Neural progenitor cell (in vitro differentiated cells): ENCODE results near the gene RGS7. TPM values are rescaled to one million over a fixed set of nuclear protein-coding genes. Genes with fewer than 3 reads are reported as not detected.

ENCODE experiments used
- DNase-seq: peaks from one replicate; pipeline ENCODE4 v3.0.0-alpha.2; 2016; ENCODE audit warnings: low spot score
- H2AFZ ChIP-seq: fragments of 200-600 bp; sonication (generic); replicated peaks from 2 replicates; pipeline ENCODE4 v1.6.1; 2016; ENCODE audit warnings: antibody characterized with exemption
- H3F3A ChIP-seq: fragments of 200-600 bp; sonication (generic); 2 replicates; pipeline ENCODE4 v1.6.1; 2016; ENCODE audit warnings: antibody characterized with exemption, low read depth
- H3K27ac ChIP-seq: fragments of 200-600 bp; sonication (generic); 2 replicates; pipeline ENCODE4 v1.5.1; 2016; ENCODE audit warnings: mild to moderate bottlenecking
- H3K27me3 ChIP-seq: fragments of 200-600 bp; sonication (generic); 2 replicates; pipeline ENCODE4 v1.6.1; 2016; ENCODE audit warnings: mild to moderate bottlenecking, moderate library complexity
- H3K36me3 ChIP-seq: fragments of 200-600 bp; sonication (generic); 2 replicates; pipeline ENCODE4 v1.5.1; 2016
- H3K4me1 ChIP-seq: fragments of 200-600 bp; sonication (generic); 2 replicates; pipeline ENCODE4 v1.6.1; 2016; ENCODE audit warnings: mixed run types
- H3K4me2 ChIP-seq: fragments of 200-600 bp; sonication (generic); 2 replicates; pipeline ENCODE4 v1.6.1; 2016
- H3K4me3 ChIP-seq: fragments of 200-600 bp; sonication (generic); 2 replicates; pipeline ENCODE4 v1.5.1; 2016
- H3K79me2 ChIP-seq: fragments of 200-600 bp; sonication (generic); 2 replicates; pipeline ENCODE4 v1.6.1; 2016; ENCODE audit warnings: low read depth
- H3K9ac ChIP-seq: fragments of 200-600 bp; sonication (generic); 2 replicates; pipeline ENCODE4 v1.6.1; 2016
- H3K9me3 ChIP-seq: fragments of 200-600 bp; sonication (generic); 2 replicates; pipeline ENCODE4 v1.5.1; 2016; ENCODE audit warnings: low read depth
- H4K20me1 ChIP-seq: fragments of 200-600 bp; sonication (generic); 2 replicates; pipeline ENCODE4 v1.6.1; 2016; ENCODE audit warnings: low read depth
- H3K27ac Mint-ChIP-seq: 3 replicates; pipeline ENCODE4 v1.8.0; 2021; ENCODE audit warnings: mixed read lengths
- H3K27me3 Mint-ChIP-seq: 2 replicates; pipeline ENCODE4 v1.8.0; 2022; ENCODE audit warnings: low read depth, mild to moderate bottlenecking, inconsistent platforms, moderate library complexity, mixed read lengths; ENCODE audit not compliant: insufficient read depth
- H3K36me3 Mint-ChIP-seq: 3 replicates; pipeline ENCODE4 v1.8.0; 2021; ENCODE audit warnings: mixed read lengths
- H3K4me1 Mint-ChIP-seq: 3 replicates; pipeline ENCODE4 v1.8.0; 2021; ENCODE audit warnings: mixed read lengths
- H3K4me3 Mint-ChIP-seq: 3 replicates; pipeline ENCODE4 v1.8.0; 2021; ENCODE audit warnings: mild to moderate bottlenecking, moderate library complexity, mixed read lengths
- H3K9me3 Mint-ChIP-seq: 3 replicates; pipeline ENCODE4 v1.8.0; 2020; ENCODE audit warnings: mixed read lengths
- CTCF ChIP-seq: fragments of 200-600 bp; sonication (generic); IDR thresholded peaks from 2 replicates; pipeline ENCODE4 v1.5.1; 2017; ENCODE audit warnings: antibody characterized with exemption, mild to moderate bottlenecking
- EZH2 ChIP-seq: fragments of 200-600 bp; sonication (generic); IDR thresholded peaks from 2 replicates; pipeline ENCODE4 v1.6.1; 2017; ENCODE audit warnings: antibody characterized with exemption, mild to moderate bottlenecking, moderate library complexity
- EZH2phosphoT487 ChIP-seq: fragments of 200-600 bp; sonication (generic); IDR thresholded peaks from 2 replicates; pipeline ENCODE4 v1.6.1; 2017; ENCODE audit warnings: antibody characterized with exemption
- total RNA-seq: library from RNA; depleted of rRNA; stranded (reverse); fragments of >200 nt; gene quantifications from 2 replicates; pipeline ENCODE4 v1.2.3, GENCODE V29; 2015; ENCODE audit warnings: low replicate concordance

RGS7 gene
- total RNA-seq, 1 donor from 2014 or later, result not detected

GRCh38 chr1:240811256-240811655 lies 545.7 kb downstream of the RGS7 start:
- Histone ChIP-seq H3K9me3 (no peaks in the 10 kb centered on the region), H3F3A (no peaks in the 10 kb centered on the region), H3K9ac (no peak overlapping the region), H3K4me2 (no peak overlapping the region), H4K20me1 (no peaks in the 10 kb centered on the region), H3K36me3 (no peaks in the 10 kb centered on the region), H3K4me3 (no peak overlapping the region), H3K27me3 (no peaks in the 10 kb centered on the region), H3K79me2 (no peaks in the 10 kb centered on the region), H2AFZ (no peak overlapping the region), H3K27ac (no peak overlapping the region), H3K4me1 (no peaks in the 10 kb centered on the region)
- DNase-seq, result no peak
- Mint-ChIP-seq H3K4me1 (peaks cover 10% of the 10 kb centered on the region), H3K9me3 (no peaks in the 10 kb centered on the region), H3K4me3 (no peak overlapping the region), H3K27ac (no peak overlapping the region), H3K27me3 (no peaks in the 10 kb centered on the region), H3K36me3 (no peaks in the 10 kb centered on the region)
- TF ChIP-seq CTCF, result no peak
- TF ChIP-seq EZH2phosphoT487, result no peak
- no peak for TF ChIP-seq EZH2

GRCh38 chr1:240808381-240808780 lies 548.6 kb downstream of the RGS7 start:
- Mint-ChIP-seq H3K36me3 (no peaks in the 10 kb centered on the region), H3K4me3 (no peak overlapping the region)
- TF ChIP-seq CTCF (no peak), EZH2 (no peak)

GRCh38 chr1:240806200-240806745 lies 550.7 kb downstream of the RGS7 start:
- no peaks in the 10 kb centered on the region for H3K9me3 Mint-ChIP-seq
- no peaks in the 10 kb centered on the region for H3K27me3 Mint-ChIP-seq
- H3K27ac Mint-ChIP-seq, result no peak overlapping the region

More at GRCh38 chr1:240808381-240808780, 548.6 kb downstream of the RGS7 start:
- Histone ChIP-seq H3K4me1 (no peaks in the 10 kb centered on the region), H2AFZ (no peak overlapping the region), H3K27me3 (no peaks in the 10 kb centered on the region), H3K9ac (no peak overlapping the region), H3K79me2 (no peaks in the 10 kb centered on the region), H3K4me2 (no peak overlapping the region), H3K27ac (no peak overlapping the region), H3K36me3 (no peaks in the 10 kb centered on the region), H3K4me3 (no peak overlapping the region), H3F3A (no peaks in the 10 kb centered on the region), H3K9me3 (no peaks in the 10 kb centered on the region), H4K20me1 (no peaks in the 10 kb centered on the region)
- Mint-ChIP-seq H3K4me1 (peaks cover 4% of the 10 kb centered on the region), H3K27me3 (no peaks in the 10 kb centered on the region), H3K9me3 (no peaks in the 10 kb centered on the region), H3K27ac (no peak overlapping the region)
- DNase-seq, result no peak

More at GRCh38 chr1:240806200-240806745, 550.7 kb downstream of the RGS7 start:
- Mint-ChIP-seq H3K36me3 (no peaks in the 10 kb centered on the region), H3K4me3 (no peak overlapping the region), H3K4me1 (no peaks in the 10 kb centered on the region)
- no peak overlapping the region for H3K9ac ChIP-seq
- H3K4me1 ChIP-seq, result no peaks in the 10 kb centered on the region
- H3K27me3 ChIP-seq, result no peaks in the 10 kb centered on the region
- H3K79me2 ChIP-seq, result no peaks in the 10 kb centered on the region
- no peak overlapping the region for H3K4me2 ChIP-seq
- H3K9me3 ChIP-seq, result no peaks in the 10 kb centered on the region
- H3K4me3 ChIP-seq, result no peak overlapping the region
- no peak overlapping the region for H3K27ac ChIP-seq
- no peak overlapping the region for H2AFZ ChIP-seq
- H3F3A ChIP-seq, result no peaks in the 10 kb centered on the region
- no peak for TF ChIP-seq EZH2phosphoT487
- no peak for TF ChIP-seq CTCF
- TF ChIP-seq EZH2, result no peak
- H3K36me3 ChIP-seq, result no peaks in the 10 kb centered on the region
- DNase-seq, result no peak
- no peaks in the 10 kb centered on the region for H4K20me1 ChIP-seq
